Measurements from ENCODE around the gene EBPL. TPM values are rescaled to one million over a fixed set of nuclear protein-coding genes. Genes with fewer than 3 reads are reported as not detected.
A peak's percentile ranks its signal among the peaks of the same experiment; 100 is the strongest.

EBPL gene
- total RNA-seq, 3 donors from 2014 or later (not counting 1 experiment from before 2014, with no cell fraction given) = 7.1 to 11.3 (median 10.7) TPM

DNA sequence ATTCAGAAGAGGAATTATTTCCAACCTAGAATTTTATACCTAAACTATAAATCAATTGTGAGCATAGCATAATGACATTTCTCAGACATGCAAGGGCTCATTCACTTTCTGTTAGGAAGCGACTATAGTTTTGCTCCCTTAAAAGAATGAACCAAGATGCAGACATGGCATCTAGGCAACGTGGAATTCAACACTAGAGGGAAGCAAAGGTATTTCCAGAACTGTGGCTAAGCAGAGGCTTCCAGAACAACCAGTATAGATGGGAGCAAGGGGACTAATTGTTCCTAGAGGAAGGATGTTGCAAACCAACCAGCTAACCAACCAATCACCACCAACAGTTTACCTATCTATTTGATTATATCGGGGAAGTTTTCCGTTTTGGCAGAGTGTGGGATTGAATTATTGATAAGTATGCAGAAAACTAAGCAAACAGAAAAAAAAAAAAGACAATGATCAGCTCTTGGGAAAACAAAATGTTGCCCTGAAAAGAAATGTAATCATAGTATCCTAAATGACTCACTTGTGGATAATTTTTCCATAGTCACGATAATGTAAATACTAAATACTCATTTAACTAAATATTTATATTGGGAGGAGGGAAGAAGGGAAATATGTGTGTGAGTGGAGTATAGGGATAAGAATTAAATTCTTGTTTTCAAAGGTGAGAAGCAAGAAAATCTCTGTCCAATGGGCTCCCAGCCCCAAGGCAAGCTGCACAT, 41.9 kb downstream of the EBPL start:
- Histone ChIP-seq H3K4me3 (ENCODE audit: low read length) (no peak overlapping the region), H3K4me1 (ENCODE audit: control insufficient read depth, insufficient read depth, low read length) (no peaks in the 10 kb centered on the region), H3K9me3 (ENCODE audit: control insufficient read depth, insufficient read depth, low read length) (no peaks in the 10 kb centered on the region), H3K36me3 (ENCODE audit: control insufficient read depth, insufficient read depth, low read length) (no peaks in the 10 kb centered on the region), H3K27me3 (ENCODE audit: control insufficient read depth, insufficient read depth, low read length) (no peaks in the 10 kb centered on the region), H3K27ac (ENCODE audit: low read length) (no peak overlapping the region)
- peaks cover 0 to 3% of the 10 kb centered on the region in 2 donors for H3K27me3 Mint-ChIP-seq (ENCODE audit: low read depth in 2 of 2)
- no peak for ATAC-seq
- intact Hi-C loops (cut with micrococcal nuclease) = no loop called here
- no peaks in the 10 kb centered on the region for H3K36me3 Mint-ChIP-seq
- TF ChIP-seq, protein P1, sequence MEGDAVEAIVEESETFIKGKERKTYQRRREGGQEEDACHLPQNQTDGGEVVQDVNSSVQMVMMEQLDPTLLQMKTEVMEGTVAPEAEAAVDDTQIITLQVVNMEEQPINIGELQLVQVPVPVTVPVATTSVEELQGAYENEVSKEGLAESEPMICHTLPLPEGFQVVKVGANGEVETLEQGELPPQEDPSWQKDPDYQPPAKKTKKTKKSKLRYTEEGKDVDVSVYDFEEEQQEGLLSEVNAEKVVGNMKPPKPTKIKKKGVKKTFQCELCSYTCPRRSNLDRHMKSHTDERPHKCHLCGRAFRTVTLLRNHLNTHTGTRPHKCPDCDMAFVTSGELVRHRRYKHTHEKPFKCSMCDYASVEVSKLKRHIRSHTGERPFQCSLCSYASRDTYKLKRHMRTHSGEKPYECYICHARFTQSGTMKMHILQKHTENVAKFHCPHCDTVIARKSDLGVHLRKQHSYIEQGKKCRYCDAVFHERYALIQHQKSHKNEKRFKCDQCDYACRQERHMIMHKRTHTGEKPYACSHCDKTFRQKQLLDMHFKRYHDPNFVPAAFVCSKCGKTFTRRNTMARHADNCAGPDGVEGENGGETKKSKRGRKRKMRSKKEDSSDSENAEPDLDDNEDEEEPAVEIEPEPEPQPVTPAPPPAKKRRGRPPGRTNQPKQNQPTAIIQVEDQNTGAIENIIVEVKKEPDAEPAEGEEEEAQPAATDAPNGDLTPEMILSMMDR (IDR thresholded peaks at IDR 0.05) = no peak
- no peaks in the 10 kb centered on the region for H3K9me3 Mint-ChIP-seq
- no peak for DNase-seq
- H3K4me1 Mint-ChIP-seq = no peaks in the 10 kb centered on the region
- no peak overlapping the region for H3K27ac Mint-ChIP-seq
- no peak overlapping the region for H3K4me3 Mint-ChIP-seq
- WGBS (ENCODE audit: insufficient coverage) = 71% methylated on average over 2 of the region's 5 CpGs

DNA sequence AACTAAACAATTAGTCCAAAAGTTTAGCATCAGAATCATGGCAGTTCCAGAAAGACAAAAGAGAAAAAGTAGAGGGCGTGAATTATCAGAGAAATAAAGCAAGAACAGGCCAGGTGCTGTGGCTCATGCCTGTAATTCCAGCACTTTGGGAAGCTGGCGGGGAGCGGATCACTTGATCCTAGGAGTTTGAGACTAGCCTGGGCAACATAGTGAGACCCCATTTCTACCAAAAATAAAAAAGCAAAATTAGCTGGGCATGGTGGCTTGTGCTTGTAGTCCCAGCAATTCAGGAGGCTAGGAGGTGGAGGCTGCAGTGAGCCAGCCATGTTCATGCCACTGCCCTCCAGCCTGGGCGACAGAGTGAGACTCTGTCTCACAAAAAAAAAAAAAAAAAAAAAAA, 44.6 kb downstream of the EBPL start:
- Mint-ChIP-seq H3K9me3 (no peaks in the 10 kb centered on the region), H3K27me3 (ENCODE audit: low read depth in 2 of 2) (peaks cover 0 to 3% of the 10 kb centered on the region in 2 donors), H3K4me1 (peaks cover 0 to 5% of the 10 kb centered on the region in 2 donors), H3K4me3 (no peak overlapping the region), H3K36me3 (no peaks in the 10 kb centered on the region), H3K27ac (no peak overlapping the region)
- Histone ChIP-seq H3K9me3 (ENCODE audit: control insufficient read depth, insufficient read depth, low read length) (no peaks in the 10 kb centered on the region), H3K36me3 (ENCODE audit: control insufficient read depth, insufficient read depth, low read length) (no peaks in the 10 kb centered on the region), H3K27me3 (ENCODE audit: control insufficient read depth, insufficient read depth, low read length) (no peaks in the 10 kb centered on the region), H3K27ac (ENCODE audit: low read length) (no peak overlapping the region), H3K4me3 (ENCODE audit: low read length) (no peak overlapping the region), H3K4me1 (ENCODE audit: control insufficient read depth, insufficient read depth, low read length) (peaks cover 6% of the 10 kb centered on the region)
- TF ChIP-seq, protein P1 (IDR thresholded peaks at IDR 0.05) = no peak
- WGBS (ENCODE audit: insufficient coverage) = 92% methylated on average over 3 of the region's 4 CpGs
- ATAC-seq (no peak), DNase-seq (no peak)
- intact Hi-C loops (cut with micrococcal nuclease) = no loop called here

DNA sequence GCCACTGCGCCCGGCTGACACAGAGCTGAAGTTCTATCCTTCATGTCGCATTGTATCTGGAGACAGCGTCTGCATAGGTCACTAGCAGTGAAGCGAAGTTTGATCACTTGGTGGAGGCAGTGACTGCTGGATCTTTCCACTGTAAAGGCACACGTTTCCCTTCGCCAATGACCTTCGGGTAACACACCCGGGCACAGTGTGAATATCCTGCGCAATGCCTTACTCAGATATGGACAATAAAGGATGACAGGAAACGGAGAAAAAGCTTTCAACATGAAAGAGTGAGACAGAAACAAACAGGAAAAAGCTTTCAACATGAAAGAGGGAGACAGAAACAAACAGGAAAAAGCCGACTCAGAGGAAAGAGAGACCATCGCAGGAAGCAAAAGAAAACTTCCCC, 45.8 kb downstream of the EBPL start:
- Histone ChIP-seq H3K4me1 (ENCODE audit: control insufficient read depth, insufficient read depth, low read length) (peaks cover 6% of the 10 kb centered on the region), H3K9me3 (ENCODE audit: control insufficient read depth, insufficient read depth, low read length) (no peaks in the 10 kb centered on the region), H3K4me3 (ENCODE audit: low read length) (no peak overlapping the region), H3K36me3 (ENCODE audit: control insufficient read depth, insufficient read depth, low read length) (no peaks in the 10 kb centered on the region), H3K27me3 (ENCODE audit: control insufficient read depth, insufficient read depth, low read length) (no peaks in the 10 kb centered on the region), H3K27ac (ENCODE audit: low read length) (no peak overlapping the region)
- WGBS (ENCODE audit: insufficient coverage) = 85% methylated on average over 11 of the region's 13 CpGs
- H3K27ac Mint-ChIP-seq = no peak overlapping the region
- TF ChIP-seq, protein P1 (IDR thresholded peaks at IDR 0.05) = no peak
- intact Hi-C loops (cut with micrococcal nuclease) = no loop called here
- peak in 1 of 2 donors; percentile 11 for DNase-seq
- H3K9me3 Mint-ChIP-seq = no peaks in the 10 kb centered on the region
- ATAC-seq = no peak
- peaks cover 0 to 3% of the 10 kb centered on the region in 2 donors for H3K27me3 Mint-ChIP-seq (ENCODE audit: low read depth in 2 of 2)
- H3K4me3 Mint-ChIP-seq = no peak overlapping the region
- H3K36me3 Mint-ChIP-seq = no peaks in the 10 kb centered on the region
- peaks cover 0 to 5% of the 10 kb centered on the region in 2 donors for H3K4me1 Mint-ChIP-seq

All from natural killer cell (primary cell).